Tibial nerve (tissue), 4 donors: ENCODE measurements around the gene PIK3CA.
"Not testable (repeated sequence)": the region's sequence is repeated elsewhere in the genome, so short reads cannot be mapped to it uniquely, and the experiment has no call there.

Experiments used
- CTCF ChIP-seq, 5 experiments: fragments of 200-600 bp in 3 of 5; fragments of 450-650 bp in 2 of 5; sonication (generic) in 3 of 5; IDR thresholded peaks; one replicate each; pipeline ENCODE4 v1.5.1; 2016 to 2019; ENCODE audit warnings: antibody characterized with exemption in 5 of 5, mild to moderate bottlenecking in 3 of 5, moderate library complexity in 2 of 5
- EP300 ChIP-seq, 2 donors: sonication (generic); formaldehyde crosslinking; IDR thresholded peaks; one replicate each; pipeline ENCODE4 v1.6.1; 2017; ENCODE audit warnings: antibody characterized with exemption in 2 of 2, mild to moderate bottlenecking in 1 of 2

- not testable (repeated sequence) for TF ChIP-seq CTCF, EP300 (IDR thresholded peaks at IDR 0.05)
Observed at GRCh38 chr3:179274434-179274833, 126.3 kb downstream of the PIK3CA start.
